SK-N-SH treated with all-trans-retinoic acid at 6 μM for 48 hours (cell line): Measurements from ENCODE around the gene CD2.

ENCODE experiments used
- ATAC-seq: fragments of 200-7000 bp; cut with Tn5 transposase; 3 replicates; pipeline ENCODE4 v1.9.1; 2020; ENCODE audit warnings: mild to moderate bottlenecking, moderate library complexity
- BACH2 ChIP-seq: fragments of 250-450 bp; sonication (Bioruptor Pico); IDR thresholded peaks from 2 replicates; pipeline ENCODE4 v1.9.0; 2021; ENCODE audit warnings: mild to moderate bottlenecking, borderline replicate concordance
- CREB5 ChIP-seq: fragments of 250-450 bp; sonication (Bioruptor Pico); IDR thresholded peaks from 2 replicates; pipeline ENCODE4 v1.5.1; 2020; ENCODE audit warnings: low read depth, mild to moderate bottlenecking, moderate library complexity
- CSDC2 ChIP-seq: fragments of 250-450 bp; sonication (Bioruptor Pico); IDR thresholded peaks from 2 replicates; pipeline ENCODE4 v1.5.0; 2020; ENCODE audit warnings: mild to moderate bottlenecking, moderate library complexity
- ESRRG ChIP-seq: fragments of 250-450 bp; sonication (Bioruptor Pico); IDR thresholded peaks from 2 replicates; pipeline ENCODE4 v1.6.1; 2021; ENCODE audit warnings: mild to moderate bottlenecking
- GLIS3 ChIP-seq: fragments of 250-450 bp; sonication (Bioruptor Pico); IDR thresholded peaks from 2 replicates; pipeline ENCODE4 v1.5.0; 2020; ENCODE audit warnings: mild to moderate bottlenecking, moderate library complexity
- ISL1 ChIP-seq: fragments of 250-450 bp; sonication (Bioruptor Pico); IDR thresholded peaks from 2 replicates; pipeline ENCODE4 v2.1.2; 2022; ENCODE audit warnings: mild to moderate bottlenecking, moderate library complexity
- OSR1 ChIP-seq: fragments of 250-450 bp; sonication (Bioruptor Pico); IDR thresholded peaks from 2 replicates; pipeline ENCODE4 v1.8.0; 2022; ENCODE audit warnings: moderate library complexity, mild to moderate bottlenecking, inconsistent platforms
- PATZ1 ChIP-seq: fragments of 250-450 bp; sonication (Bioruptor Pico); IDR thresholded peaks from 2 replicates; pipeline ENCODE4 v1.8.0; 2020; ENCODE audit warnings: mild to moderate bottlenecking, moderate library complexity, borderline replicate concordance
- POU6F1 ChIP-seq: fragments of 250-450 bp; sonication (Bioruptor Pico); IDR thresholded peaks from 2 replicates; pipeline ENCODE4 v1.8.0; 2021; ENCODE audit warnings: low read depth, mild to moderate bottlenecking, moderate library complexity, borderline replicate concordance
- PPARA ChIP-seq: fragments of 250-450 bp; sonication (Bioruptor Pico); IDR thresholded peaks from 2 replicates; pipeline ENCODE4 v1.5.0; 2020; ENCODE audit warnings: mild to moderate bottlenecking, borderline replicate concordance
- RARB ChIP-seq: fragments of 250-450 bp; sonication (Bioruptor Pico); IDR thresholded peaks from 2 replicates; pipeline ENCODE4 v1.8.0; 2021; ENCODE audit warnings: mild to moderate bottlenecking, moderate library complexity
- SNAI2 ChIP-seq: fragments of 250-450 bp; sonication (Bioruptor Pico); IDR thresholded peaks from 2 replicates; pipeline ENCODE4 v1.5.0; 2020; ENCODE audit warnings: mild to moderate bottlenecking, moderate library complexity
- TCF4 ChIP-seq: fragments of 250-450 bp; sonication (Bioruptor Pico); IDR thresholded peaks from 2 replicates; pipeline ENCODE4 v1.8.0; 2021; ENCODE audit warnings: mild to moderate bottlenecking, moderate library complexity, borderline replicate concordance
- TOX ChIP-seq: fragments of 250-450 bp; sonication (Bioruptor Pico); IDR thresholded peaks from 2 replicates; pipeline ENCODE4 v1.8.0; 2021; ENCODE audit warnings: mild to moderate bottlenecking, moderate library complexity, borderline replicate concordance
- ZC3H10 ChIP-seq: fragments of 250-450 bp; sonication (Bioruptor Pico); IDR thresholded peaks from 2 replicates; pipeline ENCODE4 v1.5.1; 2021; ENCODE audit warnings: mild to moderate bottlenecking, moderate library complexity
- ZFP3 ChIP-seq: fragments of 250-450 bp; sonication (Bioruptor Pico); IDR thresholded peaks from 2 replicates; pipeline ENCODE4 v1.5.0; 2020; ENCODE audit warnings: mild to moderate bottlenecking, moderate library complexity
- ZFP30 ChIP-seq: fragments of 450-650 bp; formaldehyde crosslinking; IDR thresholded peaks from 2 replicates; pipeline ENCODE4 v1.5.0; 2022; ENCODE audit warnings: mild to moderate bottlenecking, moderate library complexity
- ZNF565 ChIP-seq: fragments of 450-650 bp; formaldehyde crosslinking; conservative IDR thresholded peaks from 2 replicates; pipeline ENCODE4 v1.5.0; 2020; ENCODE audit warnings: low read depth, mild to moderate bottlenecking, moderate library complexity
- ZNF70 ChIP-seq: fragments of 450-650 bp; formaldehyde crosslinking; IDR thresholded peaks from 2 replicates; pipeline ENCODE4 v1.5.0; 2020; ENCODE audit warnings: mild to moderate bottlenecking, moderate library complexity
- ZNF8 ChIP-seq: fragments of 450-650 bp; formaldehyde crosslinking; IDR thresholded peaks from 2 replicates; pipeline ENCODE4 v1.5.0; 2020; ENCODE audit warnings: mild to moderate bottlenecking, moderate library complexity

CD2 gene

GRCh38 chr1:116711263-116711840 lies 42.9 kb upstream of the CD2 start:
- no peak for TF ChIP-seq ZNF70 (CRISPR knock-in tag)
- no peak for TF ChIP-seq BACH2
- no peak for TF ChIP-seq CREB5 (CRISPR knock-in tag)
- no peak for TF ChIP-seq ZNF565 (CRISPR knock-in tag)
- no peak for TF ChIP-seq GLIS3 (CRISPR knock-in tag)
- TF ChIP-seq ZFP3 (CRISPR knock-in tag), result no peak
- no peak for TF ChIP-seq ISL1 (CRISPR knock-in tag)
- TF ChIP-seq ESRRG (CRISPR knock-in tag), result no peak
- TF ChIP-seq PATZ1 (CRISPR knock-in tag), result no peak
- no peak for TF ChIP-seq OSR1 (CRISPR knock-in tag)
- TF ChIP-seq SNAI2 (CRISPR knock-in tag), result no peak
- no peak for TF ChIP-seq ZNF8 (CRISPR knock-in tag)
- no peak for TF ChIP-seq RARB (CRISPR knock-in tag)
- no peak for TF ChIP-seq TCF4
- ATAC-seq, result no peak

- TF ChIP-seq GLIS3 (CRISPR knock-in tag), result no peak
- no peak for TF ChIP-seq ZFP3 (CRISPR knock-in tag)
- no peak for TF ChIP-seq BACH2
- no peak for ATAC-seq
These were observed 41.7 kb upstream of the CD2 start for GRCh38 chr1:116712510-116712909.

- no peak for ATAC-seq
- TF ChIP-seq ZC3H10 (CRISPR knock-in tag) (no peak), ZNF8 (CRISPR knock-in tag) (no peak), ZFP30 (CRISPR knock-in tag) (no peak), SNAI2 (CRISPR knock-in tag) (no peak), ZFP3 (CRISPR knock-in tag) (no peak), TCF4 (no peak), OSR1 (CRISPR knock-in tag) (no peak), RARB (CRISPR knock-in tag) (no peak), PPARA (CRISPR knock-in tag) (no peak), POU6F1 (CRISPR knock-in tag) (no peak), BACH2 (no peak), PATZ1 (CRISPR knock-in tag) (no peak)
These were observed 40.8 kb upstream of the CD2 start for GRCh38 chr1:116713474-116713873.

- no peak for ATAC-seq
- no peak for TF ChIP-seq ZFP30 (CRISPR knock-in tag)
- no peak for TF ChIP-seq ZFP3 (CRISPR knock-in tag)
- TF ChIP-seq RARB (CRISPR knock-in tag), result no peak
- no peak for TF ChIP-seq ESRRG (CRISPR knock-in tag)
- no peak for TF ChIP-seq TOX (CRISPR knock-in tag)
- TF ChIP-seq GLIS3 (CRISPR knock-in tag), result no peak
- no peak for TF ChIP-seq CSDC2
- TF ChIP-seq SNAI2 (CRISPR knock-in tag), result no peak
- no peak for TF ChIP-seq TCF4
- TF ChIP-seq PPARA (CRISPR knock-in tag), result no peak
- TF ChIP-seq ZNF70 (CRISPR knock-in tag), result no peak
These were observed 37.8 kb upstream of the CD2 start for GRCh38 chr1:116716391-116716790.

- ATAC-seq, result no peak
- no peak for TF ChIP-seq ZNF565 (CRISPR knock-in tag)
- TF ChIP-seq PATZ1 (CRISPR knock-in tag), result no peak
- TF ChIP-seq ESRRG (CRISPR knock-in tag), result no peak
- no peak for TF ChIP-seq GLIS3 (CRISPR knock-in tag)
- TF ChIP-seq BACH2, result no peak
- no peak for TF ChIP-seq POU6F1 (CRISPR knock-in tag)
- TF ChIP-seq ZFP30 (CRISPR knock-in tag), result no peak
- TF ChIP-seq ISL1 (CRISPR knock-in tag), result no peak
- no peak for TF ChIP-seq OSR1 (CRISPR knock-in tag)
These were observed 36.9 kb upstream of the CD2 start for GRCh38 chr1:116717318-116717717.
